H9 (cell line): ENCODE results near the gene MDGA2. TPM values are rescaled to one million over a fixed set of nuclear protein-coding genes. Genes with fewer than 3 reads are reported as not detected.

Experiments used
- DNase-seq: peaks from one replicate; pipeline ENCODE4 v3.0.0-alpha.2; 2017
- H2AFZ ChIP-seq: one replicate; pipeline ENCODE4 v1.6.1; 2013; ENCODE audit warnings: mild to moderate bottlenecking, low read length, control low read depth, moderate library complexity
- H2AK5ac ChIP-seq: 2 replicates; pipeline ENCODE4 v1.6.1; 2013; ENCODE audit warnings: low read length, control low read depth, mixed read lengths; ENCODE audit not compliant: insufficient read length
- H2BK120ac ChIP-seq: one replicate; pipeline ENCODE4 v1.6.1; 2013; ENCODE audit warnings: low read depth, mild to moderate bottlenecking, low read length, control low read depth, inconsistent platforms; ENCODE audit not compliant: poor library complexity, severe bottlenecking
- H2BK12ac ChIP-seq: 2 replicates; pipeline ENCODE4 v1.6.1; 2013; ENCODE audit warnings: low read length, control low read depth, mixed read lengths, low read depth; ENCODE audit not compliant: insufficient read length
- H2BK15ac ChIP-seq: 2 replicates; pipeline ENCODE4 v1.6.1; 2013; ENCODE audit warnings: low read depth, low read length, control low read depth
- H2BK20ac ChIP-seq: one replicate; pipeline ENCODE4 v1.6.1; 2013; ENCODE audit warnings: low read depth, mild to moderate bottlenecking, low read length, control low read depth, inconsistent platforms; ENCODE audit not compliant: poor library complexity, severe bottlenecking
- H2BK5ac ChIP-seq: 2 replicates; pipeline ENCODE4 v1.6.1; 2013; ENCODE audit warnings: low read length, control low read depth, mixed read lengths; ENCODE audit not compliant: insufficient read length
- H3K14ac ChIP-seq: 2 replicates; pipeline ENCODE4 v1.6.1; 2013; ENCODE audit warnings: low read length, control low read depth; ENCODE audit not compliant: insufficient read depth
- H3K18ac ChIP-seq: 2 replicates; pipeline ENCODE4 v1.6.1; 2013; ENCODE audit warnings: low read depth, mild to moderate bottlenecking, mixed read lengths, low read length, control low read depth; ENCODE audit not compliant: insufficient read length
- H3K23ac ChIP-seq: 2 replicates; pipeline ENCODE4 v1.6.1; 2013; ENCODE audit warnings: low read length, control low read depth, mixed read lengths, low read depth; ENCODE audit not compliant: insufficient read length
- H3K23me2 ChIP-seq: 2 replicates; pipeline ENCODE4 v1.6.1; 2013; ENCODE audit warnings: low read depth, mild to moderate bottlenecking, mixed read lengths, low read length, control low read depth; ENCODE audit not compliant: insufficient read length, poor library complexity, severe bottlenecking
- H3K27ac ChIP-seq: 2 replicates; pipeline ENCODE4 v1.5.1; 2013; ENCODE audit warnings: low read length, control low read depth, mixed read lengths, low read depth; ENCODE audit not compliant: insufficient read length
- H3K27me3 ChIP-seq: 2 replicates; pipeline ENCODE4 v1.6.1; 2013; ENCODE audit warnings: low read length, control low read depth, inconsistent platforms; ENCODE audit not compliant: insufficient read depth
- H3K4ac ChIP-seq: 2 replicates; pipeline ENCODE4 v1.6.1; 2013; ENCODE audit warnings: low read depth, mild to moderate bottlenecking, control low read depth, inconsistent platforms, low read length, moderate library complexity
- H3K4me1 ChIP-seq: 2 replicates; pipeline ENCODE4 v1.6.1; 2013; ENCODE audit warnings: low read length, control low read depth, inconsistent platforms; ENCODE audit not compliant: insufficient read depth
- H3K4me2 ChIP-seq: 2 replicates; pipeline ENCODE4 v1.6.1; 2013; ENCODE audit warnings: low read length, control low read depth, mixed read lengths; ENCODE audit not compliant: insufficient read length, insufficient read depth
- H3K56ac ChIP-seq: 2 replicates; pipeline ENCODE4 v1.6.1; 2013; ENCODE audit warnings: low read depth, mild to moderate bottlenecking, mixed read lengths, low read length, control low read depth; ENCODE audit not compliant: insufficient read length
- H3K79me1 ChIP-seq: 2 replicates; pipeline ENCODE4 v1.6.1; 2013; ENCODE audit warnings: low read depth, mild to moderate bottlenecking, moderate library complexity, low read length, control low read depth, inconsistent platforms; ENCODE audit not compliant: insufficient read depth, poor library complexity, severe bottlenecking
- H3K79me2 ChIP-seq: 2 replicates; pipeline ENCODE4 v1.6.1; 2013; ENCODE audit warnings: low read length, control low read depth, inconsistent platforms; ENCODE audit not compliant: insufficient read depth
- H3K9ac ChIP-seq: 2 replicates; pipeline ENCODE4 v1.6.1; 2013; ENCODE audit warnings: low read length, control low read depth, mixed read lengths; ENCODE audit not compliant: insufficient read length; ENCODE audit errors: extremely low read depth
- H3K9me3 ChIP-seq: one replicate; pipeline ENCODE4 v1.6.1; 2013; ENCODE audit warnings: low read depth, low read length, inconsistent platforms; ENCODE audit not compliant: control insufficient read depth
- H3T11ph ChIP-seq: one replicate; pipeline ENCODE4 v1.6.1; 2013; ENCODE audit warnings: mild to moderate bottlenecking, low read length, control low read depth, inconsistent platforms
- H4K20me1 ChIP-seq: one replicate; pipeline ENCODE4 v1.6.1; 2013; ENCODE audit not compliant: control insufficient read depth, insufficient read length, insufficient read depth
- H4K5ac ChIP-seq: 2 replicates; pipeline ENCODE4 v1.6.1; 2013; ENCODE audit warnings: low read depth, mild to moderate bottlenecking, mixed read lengths, low read length, control low read depth; ENCODE audit not compliant: insufficient read length
- H4K8ac ChIP-seq: replicated peaks from 2 replicates; pipeline ENCODE4 v1.6.1; 2013; ENCODE audit warnings: low read length, control low read depth, mixed read lengths, low read depth; ENCODE audit not compliant: insufficient read length
- H4K91ac ChIP-seq: 2 replicates; pipeline ENCODE4 v1.6.1; 2013; ENCODE audit warnings: low read depth, mild to moderate bottlenecking, moderate library complexity, mixed read lengths, low read length, control low read depth; ENCODE audit not compliant: insufficient read length
- H3K27ac Mint-ChIP-seq, 3 experiments: 2 replicates in 2 of 3; 3 replicates in 1 of 3; pipeline ENCODE4 v1.8.0; 2020 to 2021; ENCODE audit warnings: mixed read lengths in 3 of 3, mild to moderate bottlenecking in 1 of 3, moderate library complexity in 1 of 3
- H3K27me3 Mint-ChIP-seq: 2 replicates; pipeline ENCODE4 v1.8.0; 2021; ENCODE audit warnings: low read depth, mild to moderate bottlenecking, moderate library complexity, mixed read lengths
- H3K36me3 Mint-ChIP-seq, 3 experiments: 2 replicates in 2 of 3; 3 replicates in 1 of 3; pipeline ENCODE4 v1.8.0; 2020 to 2021; ENCODE audit warnings: low read depth in 3 of 3, mixed read lengths in 3 of 3; ENCODE audit not compliant: insufficient read depth in 1 of 3
- H3K4me1 Mint-ChIP-seq, 2 experiments: 2 replicates each; pipeline ENCODE4 v1.8.0; 2020; ENCODE audit warnings: mixed read lengths in 2 of 2
- H3K4me3 Mint-ChIP-seq, 2 experiments: 2 replicates in 1 of 2; 3 replicates in 1 of 2; pipeline ENCODE4 v1.8.0; 2020 to 2021; ENCODE audit warnings: mild to moderate bottlenecking in 2 of 2, mixed read lengths in 2 of 2, moderate library complexity in 1 of 2
- H3K9me3 Mint-ChIP-seq, 2 experiments: 2 replicates in 1 of 2; 3 replicates in 1 of 2; pipeline ENCODE4 v1.8.0; 2020; ENCODE audit warnings: mild to moderate bottlenecking in 2 of 2, mixed read lengths in 2 of 2, moderate library complexity in 1 of 2
- WGBS: extraction: QIAGEN DNeasy Blood & Tissue Kit; methylation state at CpG from one replicate; pipeline ENCODE4 v1.1.7; 2013; ENCODE audit warnings: missing lambda C conversion rate, low lambda C conversion rate, mixed read lengths; ENCODE audit not compliant: insufficient read length; ENCODE audit errors: extremely low coverage; 5-methylcytosine and 5-hydroxymethylcytosine counted together
- total RNA-seq: library from RNA; stranded (reverse); gene quantifications from 2 replicates; pipeline ENCODE4 v1.2.1, GENCODE V29; 2021
- TF ChIP-seq, protein P1 (sequence below): fragments of 200-600 bp; sonication (generic); conservative IDR thresholded peaks from 3 replicates; pipeline ENCODE4 v1.8.0; 2021; ENCODE audit warnings: antibody characterized with exemption, mild to moderate bottlenecking

The MDGA2 gene
- total RNA-seq, 1 experiment from 2014 or later: 1.9 TPM

DNA sequence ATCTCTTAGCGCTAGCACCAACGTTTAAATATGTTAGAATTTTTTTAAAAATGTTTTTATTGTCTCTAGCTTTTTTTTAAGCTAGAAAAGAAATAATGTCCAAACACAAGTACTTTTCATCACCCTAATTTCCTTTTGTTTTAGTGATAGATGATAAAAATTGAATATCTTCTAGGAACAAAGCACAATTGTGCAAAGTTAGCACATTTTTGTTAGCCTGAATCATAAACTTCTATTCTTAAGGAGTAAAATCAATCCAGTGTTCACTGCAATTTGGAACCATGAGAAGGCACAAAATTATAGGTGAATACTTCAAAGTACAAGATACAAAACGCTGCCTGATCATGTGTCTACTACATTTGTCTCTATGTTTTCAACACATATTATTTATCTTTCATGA, 615.4 kb downstream of the MDGA2 start:
- Histone ChIP-seq H3K23me2 (no peaks in the 10 kb centered on the region), H3K79me2 (no peaks in the 10 kb centered on the region), H3K9me3 (no peaks in the 10 kb centered on the region), H4K91ac (no peak overlapping the region), H3K9ac (no peak overlapping the region), H3K27ac (no peak overlapping the region), H3K79me1 (no peaks in the 10 kb centered on the region), H3K27me3 (no peaks in the 10 kb centered on the region), H2AK5ac (no peak overlapping the region), H2BK5ac (no peak overlapping the region), H2BK20ac (no peak overlapping the region), H4K20me1 (no peaks in the 10 kb centered on the region), H3K23ac (no peak overlapping the region), H3K18ac (no peak overlapping the region), H2BK15ac (no peak overlapping the region), H3T11ph (no peak overlapping the region), H3K56ac (no peak overlapping the region), H2BK120ac (no peak overlapping the region), H3K14ac (no peak overlapping the region), H4K8ac (no peak overlapping the region), H3K4me1 (no peaks in the 10 kb centered on the region), H2BK12ac (no peak overlapping the region), H4K5ac (no peak overlapping the region), H3K4ac (no peak overlapping the region), H3K4me2 (no peak overlapping the region), H2AFZ (no peak overlapping the region)
- Mint-ChIP-seq H3K27ac (no peak overlapping the region), H3K4me3 (no peak overlapping the region), H3K27me3 (no peaks in the 10 kb centered on the region), H3K9me3 (no peaks in the 10 kb centered on the region), H3K4me1 (peaks cover 1 to 12% of the 10 kb centered on the region in 2 experiments), H3K36me3 (no peaks in the 10 kb centered on the region; a peak in 1 of 7 replicates)
- TF ChIP-seq, protein P1, sequence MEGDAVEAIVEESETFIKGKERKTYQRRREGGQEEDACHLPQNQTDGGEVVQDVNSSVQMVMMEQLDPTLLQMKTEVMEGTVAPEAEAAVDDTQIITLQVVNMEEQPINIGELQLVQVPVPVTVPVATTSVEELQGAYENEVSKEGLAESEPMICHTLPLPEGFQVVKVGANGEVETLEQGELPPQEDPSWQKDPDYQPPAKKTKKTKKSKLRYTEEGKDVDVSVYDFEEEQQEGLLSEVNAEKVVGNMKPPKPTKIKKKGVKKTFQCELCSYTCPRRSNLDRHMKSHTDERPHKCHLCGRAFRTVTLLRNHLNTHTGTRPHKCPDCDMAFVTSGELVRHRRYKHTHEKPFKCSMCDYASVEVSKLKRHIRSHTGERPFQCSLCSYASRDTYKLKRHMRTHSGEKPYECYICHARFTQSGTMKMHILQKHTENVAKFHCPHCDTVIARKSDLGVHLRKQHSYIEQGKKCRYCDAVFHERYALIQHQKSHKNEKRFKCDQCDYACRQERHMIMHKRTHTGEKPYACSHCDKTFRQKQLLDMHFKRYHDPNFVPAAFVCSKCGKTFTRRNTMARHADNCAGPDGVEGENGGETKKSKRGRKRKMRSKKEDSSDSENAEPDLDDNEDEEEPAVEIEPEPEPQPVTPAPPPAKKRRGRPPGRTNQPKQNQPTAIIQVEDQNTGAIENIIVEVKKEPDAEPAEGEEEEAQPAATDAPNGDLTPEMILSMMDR: no peak
- no peak for DNase-seq
- WGBS: no CpG with 5 or more reads among the region's 3 CpGs
